Measurements from ENCODE around the gene UGT1A7. TPM values are rescaled to one million over a fixed set of nuclear protein-coding genes. Genes with fewer than 3 reads are reported as not detected.

UGT1A7 gene
- total and polyA plus RNA-seq, 2 donors, result 0.08 to 2.5 TPM

DNA sequence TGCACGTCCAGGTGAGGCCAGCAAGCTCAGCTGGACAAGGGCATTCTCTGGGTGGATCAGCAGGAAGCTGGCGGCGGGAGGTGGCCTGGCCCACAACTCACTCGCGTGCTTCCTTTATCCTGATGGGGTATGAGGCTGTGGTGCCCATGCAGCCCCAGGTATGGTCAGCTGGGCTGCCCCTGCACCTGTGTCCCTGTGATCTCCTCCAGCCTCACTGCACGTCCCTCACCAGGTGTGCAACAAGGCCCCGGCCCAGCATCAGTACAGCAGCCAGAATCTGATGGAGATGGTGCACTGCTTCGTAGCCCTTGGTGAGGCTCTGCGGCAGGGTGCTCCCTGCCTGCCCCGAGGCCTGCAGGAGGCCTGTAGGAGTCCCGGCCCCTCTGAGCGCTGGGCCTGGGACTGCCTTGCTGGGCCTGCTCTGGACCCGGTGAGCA lies 114.1 kb downstream of the UGT1A7 start:
- WGBS, result 91% methylated on average over 13 of the region's 13 CpGs
- Histone ChIP-seq H3K4me1 (ENCODE audit: insufficient read depth) (no peaks in the 10 kb centered on the region), H3K4me3 (ENCODE audit: low read depth, low read length) (no peak overlapping the region), H3K36me3 (ENCODE audit: insufficient read depth) (no peaks in the 10 kb centered on the region), H3K27ac (ENCODE audit: low read depth) (no peak overlapping the region)
- DNase-seq (ENCODE audit: extremely low spot score), result no peak

DNA sequence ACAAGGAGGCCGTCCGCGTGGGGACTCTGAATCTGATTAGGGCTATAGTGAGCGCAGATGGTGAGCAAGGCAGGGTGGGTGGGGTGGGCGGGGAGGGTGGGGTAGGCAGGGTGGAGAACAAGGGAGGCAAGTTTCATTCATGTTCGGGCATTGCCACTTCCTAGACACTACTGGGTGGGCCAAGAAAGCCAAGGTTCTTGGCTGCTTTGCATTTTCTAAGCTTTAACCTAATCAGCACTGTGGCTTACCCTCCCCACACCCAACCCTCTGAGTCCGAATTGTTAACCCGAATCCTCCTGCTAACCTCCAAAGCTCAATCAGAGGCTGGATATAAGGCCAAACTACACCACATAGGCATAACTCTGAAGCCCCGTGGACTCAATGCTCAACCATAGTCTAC lies 114.6 kb downstream of the UGT1A7 start:
- Histone ChIP-seq H3K4me3 (ENCODE audit: low read depth, low read length) (no peak overlapping the region), H3K4me1 (ENCODE audit: insufficient read depth) (no peaks in the 10 kb centered on the region)
- 84% methylated on average over 9 of the region's 9 CpGs for WGBS

DNA sequence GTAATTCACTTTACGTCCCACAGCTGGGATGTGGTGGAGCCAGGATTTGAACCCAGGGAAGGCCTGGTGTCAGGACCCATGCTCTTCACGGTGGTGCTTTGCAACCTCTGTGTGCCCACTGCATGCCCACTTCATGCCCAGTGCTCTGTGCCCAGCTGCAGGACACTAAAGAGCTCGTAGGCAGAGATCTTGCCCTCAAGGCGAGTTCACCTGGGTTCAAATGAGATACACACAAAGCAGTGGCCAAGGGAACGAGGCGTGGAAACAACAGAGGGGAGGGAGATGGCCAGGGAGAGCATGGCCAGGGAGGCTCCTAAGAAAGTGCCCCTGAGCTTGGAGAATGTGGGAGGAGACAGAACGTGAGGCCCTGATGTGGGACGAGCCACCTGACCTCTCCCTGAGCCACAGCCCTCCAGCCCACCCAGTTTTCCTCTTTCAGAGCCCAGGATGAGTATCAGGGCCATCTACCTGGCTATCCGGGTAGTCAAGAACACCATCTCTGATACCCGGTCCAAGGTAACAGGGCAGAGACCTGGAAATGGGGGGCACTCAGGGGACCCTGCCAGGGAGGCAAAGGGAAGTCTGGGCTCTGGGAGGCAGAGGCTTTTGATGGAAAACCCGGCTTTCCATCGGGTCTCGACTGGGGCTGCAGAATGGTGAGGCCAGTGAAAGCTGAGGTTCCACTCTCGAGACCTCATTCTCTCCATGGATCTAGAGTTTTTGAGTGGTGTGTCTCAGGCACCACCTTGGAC lies 116.8 kb downstream of the UGT1A7 start:
- Histone ChIP-seq H3K36me3 (ENCODE audit: insufficient read depth) (no peaks in the 10 kb centered on the region), H3K27ac (ENCODE audit: low read depth) (no peak overlapping the region), H3K4me3 (ENCODE audit: low read depth, low read length) (no peak overlapping the region), H3K4me1 (ENCODE audit: insufficient read depth) (no peaks in the 10 kb centered on the region)
- 81% methylated on average over 14 of the region's 14 CpGs for WGBS
- DNase-seq (ENCODE audit: extremely low spot score), result no peak

More for the DNA sequence above, 114.6 kb downstream of the UGT1A7 start:
- no peak for DNase-seq (ENCODE audit: extremely low spot score)
- Histone ChIP-seq H3K27ac (ENCODE audit: low read depth) (no peak overlapping the region), H3K36me3 (ENCODE audit: insufficient read depth) (no peaks in the 10 kb centered on the region)

DNA sequence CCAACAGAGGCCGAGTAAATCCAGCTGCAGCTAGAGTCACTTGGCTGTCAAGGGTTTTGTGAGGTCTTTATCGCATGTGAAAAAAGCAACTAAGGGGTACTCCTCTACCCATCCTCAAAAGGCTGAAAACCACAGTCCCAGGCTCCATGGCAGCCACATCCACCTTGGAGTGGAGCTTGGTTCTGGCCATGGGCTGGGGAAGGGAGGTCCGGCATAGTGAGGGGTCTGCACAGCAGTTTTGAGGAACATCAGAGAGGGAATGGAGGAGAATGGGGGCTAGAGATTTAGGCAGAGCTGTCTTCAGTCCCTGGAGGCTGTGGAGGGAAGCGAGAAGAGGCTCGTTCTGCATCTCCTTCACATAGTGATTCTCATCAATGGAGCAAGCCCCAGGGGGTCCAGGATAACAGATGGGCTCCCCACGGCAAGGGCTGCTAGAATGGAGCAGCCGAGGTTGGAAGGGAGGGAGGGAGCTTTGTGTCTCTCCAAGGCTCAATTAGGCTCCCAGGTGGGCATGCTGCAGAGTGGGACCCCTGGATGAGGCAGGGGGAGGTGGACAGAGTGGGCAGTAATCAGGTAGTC lies 117.5 kb downstream of the UGT1A7 start:
- 62% methylated on average over 7 of the region's 7 CpGs for WGBS
- Histone ChIP-seq H3K4me1 (ENCODE audit: insufficient read depth) (no peaks in the 10 kb centered on the region), H3K4me3 (ENCODE audit: low read depth, low read length) (no peak overlapping the region), H3K27ac (ENCODE audit: low read depth) (no peak overlapping the region), H3K36me3 (ENCODE audit: insufficient read depth) (no peaks in the 10 kb centered on the region)
- DNase-seq (ENCODE audit: extremely low spot score), result no peak

DNA sequence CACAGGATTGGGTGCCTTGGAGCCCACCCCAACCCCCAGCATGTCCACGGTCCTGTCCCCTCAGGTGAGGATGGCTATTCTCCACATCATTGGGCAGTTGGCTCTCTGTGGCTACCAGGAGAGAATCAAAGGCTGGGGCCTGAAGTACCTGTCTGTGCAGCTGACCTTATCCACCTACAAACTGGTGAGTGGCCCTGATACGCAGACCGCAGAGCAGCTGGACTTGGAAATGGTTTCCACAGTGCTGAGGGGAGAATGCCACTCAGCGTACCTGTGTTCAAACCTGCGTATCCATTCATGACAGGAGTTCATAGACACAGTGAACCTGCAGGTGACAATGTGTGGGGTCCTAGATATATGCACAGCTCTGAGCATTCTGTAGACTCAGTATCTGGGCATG lies 118.0 kb downstream of the UGT1A7 start:
- no peak for DNase-seq (ENCODE audit: extremely low spot score)
- H3K36me3 ChIP-seq (ENCODE audit: insufficient read depth), result no peaks in the 10 kb centered on the region
- H3K27ac ChIP-seq (ENCODE audit: low read depth), result no peak overlapping the region
- H3K4me3 ChIP-seq (ENCODE audit: low read depth, low read length), result no peak overlapping the region
- 53% methylated on average over 5 of the region's 5 CpGs for WGBS
- no peaks in the 10 kb centered on the region for H3K4me1 ChIP-seq (ENCODE audit: insufficient read depth)

DNA sequence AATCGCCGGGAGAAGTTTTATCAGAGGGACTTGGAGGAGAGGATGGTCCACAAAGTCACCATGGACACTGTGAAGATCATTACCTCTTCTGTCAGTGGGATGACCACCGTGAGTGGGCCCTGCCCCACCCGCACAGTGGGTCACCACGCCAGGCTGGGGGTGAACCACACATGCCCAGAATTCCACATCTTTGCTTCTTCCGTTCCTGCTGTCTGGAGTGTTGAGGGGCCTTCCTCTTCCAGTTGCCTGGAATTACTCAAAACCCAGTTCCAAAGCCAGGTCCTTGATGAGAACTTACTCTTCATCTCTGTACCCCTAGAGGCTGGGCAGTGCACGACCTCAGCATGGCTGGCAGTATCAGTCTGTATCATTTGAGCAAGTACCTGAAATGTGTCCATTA lies 118.5 kb downstream of the UGT1A7 start:
- no peak for DNase-seq (ENCODE audit: extremely low spot score)
- Histone ChIP-seq H3K4me1 (ENCODE audit: insufficient read depth) (no peaks in the 10 kb centered on the region), H3K27ac (ENCODE audit: low read depth) (no peak overlapping the region), H3K4me3 (ENCODE audit: low read depth, low read length) (no peak overlapping the region), H3K36me3 (ENCODE audit: insufficient read depth) (no peaks in the 10 kb centered on the region)
- 77% methylated on average over 7 of the region's 7 CpGs for WGBS

DNA sequence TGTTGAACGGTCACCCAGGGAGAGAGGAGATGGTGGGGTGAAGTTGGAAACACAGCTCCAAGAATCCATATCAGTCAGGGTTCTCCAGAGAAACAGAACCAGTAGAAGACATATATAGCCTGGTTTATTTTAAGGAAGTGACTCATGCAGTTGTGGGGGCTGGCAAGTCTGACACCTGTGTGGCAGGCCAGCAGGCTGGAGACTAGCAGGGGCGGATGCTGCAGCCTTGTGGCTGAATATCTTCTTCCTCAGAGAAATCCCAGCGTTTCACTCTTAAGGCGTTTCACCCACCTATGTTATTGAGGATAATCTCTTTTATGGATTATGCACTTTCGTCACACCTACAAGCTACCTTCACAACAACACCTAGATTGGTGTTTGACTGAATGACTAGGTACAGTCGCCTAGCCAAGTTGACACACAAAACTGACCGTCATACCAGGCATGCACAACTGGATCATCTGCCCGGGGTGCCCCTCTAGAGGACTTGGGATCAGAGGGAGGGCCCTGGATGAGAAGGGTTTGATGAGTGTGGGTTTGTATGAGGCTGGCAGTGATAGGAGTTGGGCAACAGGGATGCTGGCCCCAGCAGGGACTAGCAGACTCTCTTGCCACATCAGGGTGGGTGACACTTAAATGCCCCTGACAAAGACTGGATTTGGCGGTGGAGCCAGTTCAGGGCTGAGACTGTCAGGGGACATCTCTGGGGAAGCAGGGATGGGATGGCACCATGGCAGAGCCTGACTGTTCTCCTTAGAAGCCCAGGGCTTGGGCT lies 119.8 kb downstream of the UGT1A7 start:
- DNase-seq (ENCODE audit: extremely low spot score), result no peak
- Histone ChIP-seq H3K36me3 (ENCODE audit: insufficient read depth) (no peaks in the 10 kb centered on the region), H3K4me1 (ENCODE audit: insufficient read depth) (no peaks in the 10 kb centered on the region), H3K27ac (ENCODE audit: low read depth) (no peak overlapping the region), H3K4me3 (ENCODE audit: low read depth, low read length) (no peak overlapping the region)
- WGBS, result 80% methylated on average over 9 of the region's 9 CpGs

DNA sequence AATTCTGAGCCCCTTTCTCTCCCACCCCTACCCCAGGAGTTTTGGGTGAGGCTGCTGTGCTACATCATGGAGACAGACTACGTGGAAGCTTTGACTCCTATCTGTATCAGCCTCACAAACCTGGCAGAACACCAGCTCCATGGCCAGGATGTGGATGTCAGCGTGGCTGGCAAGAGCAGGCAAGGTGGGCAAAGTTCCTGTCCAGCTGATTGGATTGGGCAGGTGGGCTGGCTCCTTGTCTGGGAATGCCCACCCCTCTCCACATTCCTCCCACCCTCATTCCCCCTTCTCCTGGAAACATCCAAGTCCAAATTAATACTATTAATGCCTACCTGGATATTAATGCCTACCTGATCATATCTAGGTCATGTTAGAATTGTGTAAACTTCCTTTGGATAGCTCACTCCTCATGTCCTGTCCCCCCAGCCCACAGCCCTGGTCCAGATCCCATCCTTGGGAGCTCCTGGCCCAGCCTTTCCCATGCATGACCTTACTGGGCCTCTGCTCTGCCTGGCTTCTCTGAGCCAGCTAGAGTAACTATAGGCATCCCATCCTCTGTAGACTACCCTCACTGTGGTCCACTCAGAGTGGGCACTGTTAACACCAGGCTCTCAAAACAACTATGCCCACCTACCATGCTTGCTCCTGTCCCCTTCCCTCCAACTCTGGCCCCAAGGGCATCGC lies 120.6 kb downstream of the UGT1A7 start:
- Histone ChIP-seq H3K4me1 (ENCODE audit: insufficient read depth) (no peaks in the 10 kb centered on the region), H3K36me3 (ENCODE audit: insufficient read depth) (no peaks in the 10 kb centered on the region), H3K4me3 (ENCODE audit: low read depth, low read length) (no peak overlapping the region), H3K27ac (ENCODE audit: low read depth) (no peak overlapping the region)
- no peak for DNase-seq (ENCODE audit: extremely low spot score)
- WGBS, result 68% methylated on average over 3 of the region's 3 CpGs

DNA sequence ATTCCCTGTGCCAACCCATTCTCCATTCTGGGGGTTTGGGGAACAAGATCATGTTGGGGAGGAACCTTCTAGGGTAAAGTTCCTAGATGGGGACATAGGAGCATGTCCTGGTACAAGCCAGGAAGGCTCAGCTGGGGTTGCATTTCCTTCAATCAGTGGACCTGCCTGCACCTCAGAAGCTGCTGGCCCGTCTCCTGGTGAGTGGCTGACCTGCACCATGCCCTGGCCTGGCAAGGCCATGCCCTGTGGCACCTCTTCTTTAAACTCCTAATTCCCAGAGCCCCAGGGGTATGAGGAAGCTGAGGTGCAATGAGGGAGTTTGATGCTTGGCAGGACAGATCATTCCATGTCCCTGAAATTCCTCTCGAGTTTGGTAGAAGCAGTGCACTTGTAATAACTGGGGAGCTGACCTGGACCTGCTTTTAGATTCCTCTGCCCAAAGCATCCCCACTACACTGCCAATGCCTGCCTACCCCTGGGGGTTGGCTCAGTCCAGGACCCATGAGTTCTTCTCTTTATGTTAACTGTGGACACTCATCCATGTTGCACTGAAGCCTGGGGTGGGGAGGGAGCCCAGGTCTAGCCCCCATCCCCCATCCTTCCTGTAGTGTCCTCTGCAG lies 121.7 kb downstream of the UGT1A7 start:
- Histone ChIP-seq H3K27ac (ENCODE audit: low read depth) (no peak overlapping the region), H3K36me3 (ENCODE audit: insufficient read depth) (no peaks in the 10 kb centered on the region), H3K4me3 (ENCODE audit: low read depth, low read length) (no peak overlapping the region), H3K4me1 (ENCODE audit: insufficient read depth) (no peaks in the 10 kb centered on the region)
- 65% methylated on average over 2 of the region's 2 CpGs for WGBS
- DNase-seq (ENCODE audit: extremely low spot score), result no peak

DNA sequence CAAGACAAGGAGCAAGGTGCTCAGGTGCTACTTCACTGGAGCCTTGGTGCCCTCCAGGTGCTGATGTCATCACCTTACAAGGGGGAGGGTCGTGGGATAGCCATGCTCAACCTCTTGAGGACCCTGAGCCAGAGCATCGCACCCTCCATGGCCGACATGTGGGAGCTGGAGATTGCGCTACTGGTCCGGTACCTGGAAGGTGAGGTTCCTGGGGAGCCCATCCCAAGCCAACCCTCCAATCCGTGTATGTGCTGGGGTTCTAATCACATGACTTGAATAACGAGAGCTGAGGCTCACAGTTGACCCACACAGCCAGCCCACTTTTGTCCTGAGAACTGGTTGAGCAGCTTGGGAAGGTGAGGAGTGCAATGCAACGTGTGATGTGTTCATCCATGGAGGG lies 122.3 kb downstream of the UGT1A7 start:
- DNase-seq (ENCODE audit: extremely low spot score), result no peak
- Histone ChIP-seq H3K36me3 (ENCODE audit: insufficient read depth) (no peaks in the 10 kb centered on the region), H3K27ac (ENCODE audit: low read depth) (no peak overlapping the region), H3K4me1 (ENCODE audit: insufficient read depth) (no peaks in the 10 kb centered on the region), H3K4me3 (ENCODE audit: low read depth, low read length) (no peak overlapping the region)
- 73% methylated on average over 8 of the region's 8 CpGs for WGBS

DNA sequence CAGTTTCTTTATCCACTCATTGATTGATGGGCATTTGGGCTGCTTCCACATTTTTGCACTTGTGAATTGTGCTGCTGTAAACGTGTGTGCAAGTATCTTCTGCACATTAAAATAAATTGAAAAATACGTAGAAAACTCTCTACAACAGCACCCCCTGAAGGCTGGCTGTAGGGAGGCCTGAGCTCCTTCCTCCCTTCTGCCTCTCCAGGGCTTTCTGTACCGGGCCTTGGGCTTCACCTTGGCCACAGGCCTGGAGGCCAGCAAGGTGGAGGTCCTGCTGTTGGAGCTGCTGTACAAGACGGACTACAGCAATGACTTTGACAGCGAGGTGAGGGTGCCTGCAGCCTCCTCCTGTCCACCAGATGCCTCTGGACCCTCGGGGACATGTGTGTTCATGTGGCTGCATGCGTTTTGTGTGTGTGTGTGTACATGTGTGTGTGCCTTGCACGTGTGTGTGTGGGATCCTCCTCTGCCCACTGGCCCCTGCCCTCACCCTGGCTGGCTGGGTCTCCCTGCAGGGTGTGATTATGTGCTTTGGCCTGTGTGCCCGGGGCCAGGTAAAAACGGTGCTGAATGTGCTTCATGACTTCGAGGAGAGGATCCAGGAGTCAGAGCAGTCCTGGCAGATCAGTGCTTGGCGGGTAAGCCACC lies 125.6 kb downstream of the UGT1A7 start:
- WGBS, result 71% methylated on average over 12 of the region's 12 CpGs
- no peak overlapping the region for H3K27ac ChIP-seq (ENCODE audit: low read depth)
- no peak for DNase-seq (ENCODE audit: extremely low spot score)
- no peak overlapping the region for H3K4me3 ChIP-seq (ENCODE audit: low read depth, low read length)
- no peaks in the 10 kb centered on the region for H3K4me1 ChIP-seq (ENCODE audit: insufficient read depth)
- H3K36me3 ChIP-seq (ENCODE audit: insufficient read depth), result no peaks in the 10 kb centered on the region

DNA sequence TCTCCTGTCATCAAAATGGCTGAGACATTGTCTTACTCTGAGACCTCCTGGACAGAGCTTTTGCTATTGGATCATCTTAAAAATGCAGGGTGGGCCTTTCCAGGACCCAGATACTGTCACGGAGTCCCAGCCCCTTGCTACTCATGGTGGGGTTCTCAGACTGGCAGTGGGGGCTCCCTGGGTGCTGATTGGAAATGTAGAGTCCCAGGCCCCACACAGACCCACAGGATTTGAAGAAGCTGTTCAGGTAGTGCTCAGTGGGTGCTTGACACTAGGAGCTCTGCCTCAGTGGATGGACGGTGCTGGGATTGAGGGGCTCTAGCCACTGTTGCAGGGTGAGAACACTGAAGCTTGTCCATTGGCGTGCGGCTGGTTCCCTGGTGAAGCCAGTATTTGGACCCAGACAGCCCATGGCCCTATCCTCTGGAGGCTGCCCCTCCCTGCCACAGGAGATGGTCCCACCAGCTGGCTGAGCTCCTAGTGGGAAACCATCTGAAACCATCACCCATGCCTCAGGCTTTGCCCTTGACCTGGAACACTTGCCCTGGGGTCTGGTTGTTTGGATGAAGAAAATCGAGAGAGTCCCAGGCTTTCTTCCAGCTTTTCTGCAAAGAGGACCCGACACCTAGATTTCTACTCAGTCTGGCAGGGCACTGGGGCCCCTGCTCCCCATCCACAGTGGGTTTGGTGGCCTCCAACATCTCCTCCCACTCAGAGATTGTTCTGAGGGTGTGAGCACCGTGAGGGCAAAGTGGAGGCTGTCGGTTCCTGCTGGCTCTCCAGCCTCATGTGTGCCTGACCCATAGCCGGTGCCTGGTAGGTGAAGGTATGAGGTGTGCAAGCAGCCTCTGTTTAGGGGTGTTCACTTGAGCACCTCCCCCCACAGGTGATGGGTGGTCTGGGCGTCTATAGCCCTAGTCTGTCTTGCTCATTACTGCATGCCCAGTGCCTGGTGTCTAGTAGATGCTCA lies 126.5 kb downstream of the UGT1A7 start:
- no peaks in the 10 kb centered on the region for H3K36me3 ChIP-seq (ENCODE audit: insufficient read depth)
- no peak overlapping the region for H3K27ac ChIP-seq (ENCODE audit: low read depth)
- WGBS, result 80% methylated on average over 10 of the region's 10 CpGs
- H3K4me1 ChIP-seq (ENCODE audit: insufficient read depth), result no peaks in the 10 kb centered on the region
- H3K4me3 ChIP-seq (ENCODE audit: low read depth, low read length), result no peak overlapping the region
- DNase-seq (ENCODE audit: extremely low spot score), result no peak
